Eye (tissue), 1 donor: ENCODE measurements around the gene AHI1.

Experiments used
- DNase-seq: peaks from one replicate; pipeline ENCODE4 v3.0.0-alpha.2; 2015

AHI1 gene

DNA sequence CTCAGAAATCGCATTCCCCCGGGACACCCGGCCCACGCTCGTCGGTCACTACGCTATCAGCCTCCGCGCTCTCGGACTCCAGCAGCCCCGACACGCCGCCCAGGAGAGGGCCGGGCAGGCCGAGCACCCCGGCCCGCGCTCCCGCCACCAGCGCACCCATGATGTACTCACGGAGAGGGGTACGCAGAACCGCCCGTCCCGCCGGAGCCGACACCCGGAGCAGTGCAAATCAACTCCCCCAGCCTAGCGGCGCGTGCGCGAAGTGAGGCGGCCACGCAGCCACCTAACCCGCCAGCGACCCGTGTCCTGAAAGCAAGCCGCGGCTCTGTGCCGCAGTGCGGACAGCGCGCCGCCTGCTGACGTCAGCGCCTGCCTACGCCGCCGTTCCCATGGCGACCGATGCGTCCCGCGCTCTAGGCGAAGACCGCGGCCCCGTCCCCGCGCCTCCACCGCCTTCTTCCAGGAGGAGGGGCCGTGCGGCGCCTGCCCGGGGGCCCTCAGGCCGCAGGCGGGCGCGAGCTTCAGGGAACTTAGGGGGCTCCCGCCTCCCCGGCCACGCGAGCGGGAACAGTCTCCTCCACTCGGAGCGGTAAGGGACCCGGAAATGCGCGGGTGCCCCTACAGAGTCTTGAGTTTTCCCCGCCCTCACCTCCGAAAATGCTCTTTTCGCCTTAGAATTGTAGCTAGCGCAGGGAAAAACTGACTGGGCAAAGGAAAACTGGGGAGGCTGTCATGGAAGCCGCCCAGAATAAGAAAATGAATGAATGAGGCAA lies at the start of gene AHI1:
Gene AHI1, minus strand, starts transcription at position 329 of the 773 bp plus-strand sequence. CDS start 5,503 bp downstream, outside the sequence.
- DNase-seq = peak; percentile 97

DNA sequence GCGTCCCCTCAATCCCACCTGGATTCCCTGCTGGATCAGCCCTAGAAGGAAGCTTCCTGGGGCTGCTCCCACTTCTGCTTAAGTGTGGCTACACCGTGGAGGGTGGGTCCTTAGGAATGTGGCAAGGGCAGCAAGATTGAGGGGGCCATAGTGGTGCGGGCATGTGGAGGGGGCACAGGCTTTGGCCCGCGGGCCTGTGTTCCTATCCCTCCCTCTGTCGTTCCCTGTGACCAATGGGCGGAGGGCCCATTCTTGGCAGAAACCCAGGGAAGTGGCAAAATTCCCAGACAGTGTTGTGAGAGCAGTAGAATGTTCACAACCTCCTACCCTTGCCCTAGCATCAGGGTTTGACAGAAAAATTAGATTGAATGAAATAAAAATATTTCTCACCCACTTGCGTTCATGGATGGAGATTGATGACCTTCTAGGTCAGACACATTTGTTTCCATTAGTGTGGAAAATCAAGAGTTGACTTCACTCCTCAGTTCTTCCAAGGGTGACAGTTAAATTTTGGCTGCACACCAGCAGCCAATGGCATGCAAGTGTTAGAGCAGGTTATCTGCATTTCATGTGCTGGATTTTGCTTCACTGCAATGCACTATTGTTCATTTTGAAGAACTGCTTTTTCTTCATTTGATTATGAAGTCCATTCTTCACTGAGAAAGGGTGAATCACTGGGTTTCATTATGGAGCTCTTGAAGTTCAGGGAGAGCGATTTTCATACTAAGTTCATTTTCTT lies 49.3 kb upstream of the AHI1 start:
- no peak for DNase-seq

DNA sequence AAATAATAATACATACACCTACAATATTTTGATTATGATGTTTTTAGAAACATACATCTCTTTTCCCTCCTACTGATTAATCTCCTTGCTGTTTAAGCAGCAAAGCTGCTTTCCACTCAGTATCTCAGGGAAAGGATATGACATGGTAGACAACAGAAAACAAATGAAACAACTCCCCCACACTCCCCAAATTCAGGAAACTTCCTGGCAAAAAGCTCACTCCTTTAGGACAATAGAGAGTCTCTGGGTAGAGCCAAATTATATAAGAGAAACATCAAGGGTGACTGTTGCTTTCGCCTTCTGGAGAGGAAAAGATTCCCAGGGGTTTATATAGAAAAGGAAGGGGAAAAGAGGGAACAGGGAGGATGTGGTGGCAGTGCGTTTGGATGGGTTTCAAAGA lies 48.7 kb upstream of the AHI1 start:
- no peak for DNase-seq

DNA sequence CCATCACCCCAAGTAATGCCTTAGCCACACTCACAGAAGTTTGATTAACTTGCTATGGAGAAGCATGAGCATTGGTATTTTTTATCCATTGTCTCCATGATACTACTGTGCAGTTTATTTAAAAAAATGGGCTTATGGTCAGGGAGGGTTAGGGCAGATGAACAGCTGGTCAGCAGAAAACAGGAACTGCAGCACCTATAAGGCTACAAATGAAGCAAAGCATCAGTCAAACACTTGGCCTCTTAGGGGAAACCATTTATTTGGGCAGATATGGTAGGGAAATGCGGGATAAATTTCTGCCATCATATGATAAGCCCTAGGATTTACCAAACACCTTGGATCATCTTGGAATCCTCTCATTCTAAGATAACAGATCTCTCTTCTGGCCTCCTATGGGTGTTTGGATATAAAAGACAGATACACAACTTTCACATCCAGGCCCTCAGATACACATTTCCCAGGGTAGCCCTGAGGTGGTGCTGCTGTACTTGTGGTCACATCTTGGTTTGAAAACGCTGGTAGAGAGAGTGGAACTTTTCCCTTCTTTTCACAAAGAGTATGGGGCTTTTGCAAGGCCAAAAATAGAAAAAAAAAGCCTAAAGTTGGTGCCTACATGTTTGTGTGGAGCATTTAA lies 42.8 kb upstream of the AHI1 start:
- no peak for DNase-seq

DNA sequence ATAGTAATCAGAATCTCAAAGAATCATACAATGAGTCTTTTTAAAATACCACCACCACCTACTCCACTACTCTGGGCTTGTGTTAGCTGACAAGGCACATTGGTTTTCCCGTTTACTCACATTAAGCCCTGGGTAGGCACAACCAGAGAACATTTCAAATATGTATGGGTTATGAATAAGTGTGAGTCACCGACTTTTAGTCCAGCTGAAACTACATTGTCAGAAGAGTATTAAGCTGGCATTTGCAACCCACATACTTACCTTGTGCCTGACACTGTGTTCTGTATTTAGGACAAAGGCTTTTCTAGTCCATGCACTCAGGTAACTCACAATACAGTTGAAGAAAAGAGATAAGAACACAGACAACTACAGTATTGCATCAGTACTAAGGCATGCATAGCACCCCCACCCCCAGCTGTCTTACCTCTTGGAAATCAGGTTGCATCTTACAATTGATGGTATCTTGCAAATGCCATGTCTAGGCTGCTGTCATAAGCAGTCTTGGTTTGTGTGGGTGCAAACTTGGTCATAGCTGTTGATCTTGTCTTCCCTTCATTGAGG lies 40.3 kb upstream of the AHI1 start:
- DNase-seq = no peak

DNA sequence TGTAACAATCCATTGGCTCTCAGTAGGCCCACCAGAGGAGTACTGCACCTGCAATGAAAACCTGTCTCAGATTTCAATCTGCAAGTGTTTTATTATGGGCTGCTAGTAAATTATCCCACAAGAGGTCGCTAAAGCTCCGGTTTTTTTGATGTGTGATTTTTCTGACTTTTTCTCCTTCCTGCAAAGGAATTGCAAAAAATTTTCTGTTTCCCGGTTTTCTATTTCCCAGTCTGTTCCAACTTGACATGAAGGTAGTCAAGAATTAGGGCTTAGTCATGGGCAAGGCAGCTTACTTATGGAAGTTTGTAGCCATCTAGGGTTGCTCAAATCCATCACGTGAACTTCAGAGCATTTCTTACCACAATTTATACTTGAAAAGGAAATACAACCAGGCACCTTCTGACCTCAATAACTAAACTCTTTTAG lies 38.5 kb upstream of the AHI1 start:
- DNase-seq = peak; percentile 84

DNA sequence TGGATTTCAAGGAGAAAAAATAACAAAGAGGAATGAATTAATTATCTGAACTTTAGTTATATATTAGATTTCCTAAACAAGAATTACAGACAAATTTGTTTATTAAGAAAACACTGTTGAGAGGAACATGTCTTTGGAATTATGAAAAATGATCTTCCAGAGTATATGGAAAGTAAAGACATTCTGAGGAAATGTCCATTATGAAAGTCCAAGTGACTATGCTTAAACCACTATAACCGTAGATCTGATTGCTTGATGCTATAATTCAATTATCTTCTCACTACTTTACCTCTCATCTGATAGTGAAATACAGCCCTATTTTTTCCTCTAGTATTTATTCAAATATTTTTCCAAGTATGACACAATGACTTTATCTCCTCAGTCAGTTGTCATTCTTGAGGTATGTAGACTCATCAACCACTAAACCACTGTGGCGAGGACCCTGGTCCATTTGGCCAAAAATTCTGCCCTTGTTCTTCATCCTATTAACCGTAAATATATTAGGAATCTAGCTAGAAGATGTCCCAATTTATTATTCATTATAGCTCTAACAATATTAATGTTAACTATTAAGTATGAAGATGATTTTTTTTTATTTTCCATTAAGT lies 37.3 kb upstream of the AHI1 start:
- DNase-seq = no peak

DNA sequence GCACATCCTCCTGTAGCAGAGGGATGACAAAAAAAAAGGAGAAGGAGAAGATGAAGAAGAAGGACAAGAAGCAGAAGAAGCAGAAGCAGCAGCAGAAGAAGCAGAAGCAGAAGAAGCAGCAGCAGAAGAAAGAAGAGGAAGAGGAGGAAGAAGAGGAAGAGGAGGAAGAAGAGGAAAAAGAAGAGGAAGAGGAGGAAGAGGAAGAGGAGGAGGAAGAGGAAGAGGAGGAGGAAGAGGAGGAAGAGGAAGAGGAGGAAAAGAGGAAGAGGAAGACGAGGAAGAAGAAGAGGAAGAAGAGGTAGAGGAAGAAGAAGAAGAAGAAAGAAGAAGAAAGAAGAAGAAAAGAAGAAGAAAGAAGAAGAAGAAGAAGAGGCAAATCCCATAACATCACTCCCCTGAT lies 35.0 kb upstream of the AHI1 start:
- DNase-seq = no peak

DNA sequence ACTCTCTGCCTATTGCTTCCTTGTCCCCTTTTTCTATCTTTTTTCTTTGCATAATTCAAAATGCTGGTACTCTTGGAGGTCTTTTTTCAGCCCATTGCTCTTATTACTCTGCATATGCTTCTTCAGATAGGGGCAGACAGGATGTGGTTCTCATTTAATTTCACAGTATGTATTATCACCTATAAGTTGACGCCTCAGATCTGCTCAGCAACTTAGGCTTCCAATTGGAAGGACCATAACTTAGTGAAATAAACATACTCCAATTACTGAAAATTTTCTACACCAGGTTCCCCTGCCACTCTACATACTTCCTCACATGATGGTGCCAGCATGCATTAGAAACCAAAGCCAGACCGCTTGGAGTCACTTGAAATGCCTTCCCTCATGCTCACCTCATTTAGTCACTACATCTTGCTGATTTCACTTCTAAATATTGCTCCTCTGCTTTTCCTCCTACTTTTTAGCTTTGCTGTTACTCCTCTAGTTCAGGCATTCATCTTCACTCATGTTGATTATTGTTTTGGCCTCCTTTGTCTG lies 34.5 kb upstream of the AHI1 start:
- DNase-seq = no peak

DNA sequence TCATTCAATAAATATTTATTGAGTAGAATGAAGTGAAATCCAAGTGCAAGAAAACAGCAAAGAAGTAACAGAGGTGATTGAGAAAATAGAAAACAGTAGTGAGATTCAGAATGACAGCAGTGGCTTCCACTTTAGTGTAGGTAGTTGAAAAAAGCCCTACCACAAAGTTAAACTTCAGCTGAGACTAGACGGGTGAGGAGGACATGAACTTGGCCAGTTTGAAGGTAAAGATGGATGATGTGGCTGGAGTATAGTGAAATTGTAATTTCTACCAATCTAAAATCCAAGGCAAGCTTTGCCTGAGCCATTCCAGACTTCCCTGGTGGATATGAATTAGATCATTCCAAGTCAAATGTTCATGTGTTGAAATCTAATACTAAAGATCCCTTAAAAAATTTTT lies 32.6 kb upstream of the AHI1 start:
- DNase-seq = no peak

DNA sequence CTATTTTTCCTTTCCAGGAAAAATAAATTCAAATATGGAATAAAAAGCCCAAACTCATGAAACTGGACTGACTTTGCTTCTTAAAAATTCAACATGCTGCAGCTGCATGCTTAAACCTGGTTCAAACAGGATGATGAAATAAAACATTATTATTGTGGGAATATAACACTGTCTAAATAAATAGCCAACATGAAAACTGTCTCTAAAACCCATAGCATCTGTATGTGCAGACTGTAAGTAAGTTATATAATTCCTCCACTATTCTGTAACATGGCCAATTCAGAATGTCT lies 30.4 kb upstream of the AHI1 start:
- no peak for DNase-seq

DNA sequence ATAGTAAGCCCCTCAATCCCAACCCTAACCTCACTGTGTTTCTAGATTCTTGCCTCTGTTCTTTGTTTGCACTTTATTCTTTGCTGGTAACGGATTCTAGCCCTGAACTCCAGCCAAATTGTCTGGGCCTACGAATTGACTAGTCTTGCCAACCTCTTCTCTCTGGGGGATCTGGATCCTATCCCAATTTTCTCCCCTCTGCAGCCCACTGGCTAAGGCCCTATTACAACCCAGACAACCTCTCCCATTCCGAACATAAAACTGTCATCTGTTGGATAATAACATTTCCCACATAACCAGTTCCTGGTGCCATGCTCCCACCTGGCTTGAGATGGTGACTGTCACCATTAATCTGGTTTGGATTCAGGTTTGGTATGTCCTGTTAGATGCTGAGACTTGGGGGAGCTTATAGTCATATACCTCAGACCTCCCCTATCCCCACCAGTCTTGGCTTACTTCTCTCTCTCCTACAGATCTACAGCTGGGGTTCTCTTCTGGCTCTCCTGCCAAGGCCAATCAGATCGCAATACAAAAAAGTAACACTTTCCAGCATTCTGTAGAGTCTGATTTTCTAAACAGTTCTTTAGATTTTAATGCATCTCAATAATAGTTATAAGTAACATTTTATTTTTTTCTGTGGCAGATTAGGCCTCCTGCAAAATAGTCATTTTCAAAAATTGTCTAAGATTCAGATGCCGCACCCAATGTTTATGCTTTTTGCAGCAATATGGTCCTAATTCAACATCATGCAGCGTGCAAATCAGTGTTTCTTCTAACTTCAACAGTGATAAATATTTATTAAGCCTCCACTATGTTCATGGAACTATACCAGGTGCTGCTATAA lies 29.8 kb upstream of the AHI1 start:
- no peak for DNase-seq

DNA sequence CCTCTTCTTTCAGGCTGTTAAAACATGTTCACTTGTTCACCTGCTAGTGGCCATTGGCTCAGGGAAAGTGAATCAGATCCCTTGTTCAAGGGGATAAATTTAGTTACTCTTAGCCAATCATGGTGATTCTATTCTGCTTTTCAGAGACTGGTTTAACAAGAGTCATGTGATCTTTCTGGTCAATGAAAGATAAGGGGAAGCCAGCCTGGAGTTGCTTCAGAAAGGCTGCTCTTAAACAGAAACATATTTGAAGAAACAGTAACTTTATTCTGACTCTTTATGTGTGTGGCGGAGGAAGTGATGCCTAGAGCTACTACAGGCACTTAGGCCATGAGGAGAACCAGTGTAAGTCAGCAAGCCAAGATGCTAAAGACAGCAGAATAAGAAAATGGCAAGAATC lies 28.1 kb upstream of the AHI1 start:
- DNase-seq = no peak

DNA sequence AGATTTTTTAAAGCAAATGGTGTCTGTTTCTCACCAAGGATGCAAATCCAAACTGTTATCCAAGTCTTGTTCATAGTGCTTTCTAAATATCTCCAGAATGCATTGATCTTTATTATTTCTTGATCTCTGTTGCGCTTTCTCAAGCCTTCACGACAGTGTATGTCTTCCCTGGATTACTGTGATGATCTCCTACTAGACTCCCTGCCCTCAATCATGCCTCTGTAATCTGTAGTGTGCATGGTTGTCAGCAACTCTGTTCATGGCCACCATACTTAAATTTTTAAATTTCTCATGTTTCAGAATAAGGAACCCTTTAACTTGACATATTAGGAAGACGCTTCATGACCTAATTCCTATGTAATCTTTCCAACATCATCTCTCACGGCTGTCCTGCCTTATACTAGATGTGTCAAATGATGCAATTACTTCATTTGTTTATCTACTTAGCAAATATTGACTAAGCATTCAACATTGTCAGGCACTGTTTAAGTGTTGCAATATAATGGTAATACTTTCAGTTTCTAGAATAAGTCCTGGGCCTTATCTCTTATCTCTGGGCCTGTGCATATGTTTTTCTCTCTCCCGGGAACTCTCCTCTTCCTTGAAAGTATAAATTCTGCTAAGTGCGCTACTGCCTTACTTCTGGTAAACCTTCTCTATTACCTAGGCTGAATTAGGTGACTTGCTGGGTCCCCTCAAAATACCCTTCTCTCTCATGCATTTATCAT lies 25.6 kb upstream of the AHI1 start:
- DNase-seq = no peak

DNA sequence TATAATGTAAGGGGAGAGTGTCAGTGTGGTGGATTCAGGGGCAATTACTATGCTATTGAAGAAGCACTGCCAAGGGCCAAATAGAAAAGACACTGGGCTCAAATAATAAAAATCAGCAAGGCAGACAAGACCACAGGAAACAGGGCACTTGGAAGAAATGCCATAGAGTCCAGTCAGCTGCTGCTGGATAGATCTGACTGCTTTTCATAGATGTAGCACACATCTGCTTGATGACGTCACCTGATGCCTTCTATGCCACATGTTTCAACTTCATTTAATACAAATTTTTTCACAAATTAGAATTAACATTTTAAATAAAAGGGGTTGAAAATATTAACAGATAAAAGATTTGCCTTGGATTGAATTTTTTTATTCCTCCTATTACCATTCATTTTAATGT lies 23.9 kb upstream of the AHI1 start:
- no peak for DNase-seq

DNA sequence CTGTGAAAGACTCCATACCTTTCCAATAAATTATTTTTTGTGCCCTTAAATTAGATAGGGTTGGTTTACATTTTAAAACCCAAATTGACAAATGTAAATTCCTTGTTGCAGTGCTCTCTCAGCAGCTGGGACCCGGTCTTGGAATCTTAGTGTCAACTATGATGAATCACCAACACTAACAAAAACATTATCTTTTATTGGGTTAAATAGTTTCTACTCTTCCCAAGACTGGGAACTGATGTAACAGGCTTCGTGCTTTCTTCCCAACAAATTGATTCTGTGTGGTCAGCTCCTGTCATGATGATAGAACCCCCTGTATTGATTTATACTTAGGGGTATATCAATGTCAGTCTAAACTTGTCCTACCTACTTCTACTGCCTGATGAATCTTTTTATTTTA lies 23.2 kb upstream of the AHI1 start:
- DNase-seq = no peak

DNA sequence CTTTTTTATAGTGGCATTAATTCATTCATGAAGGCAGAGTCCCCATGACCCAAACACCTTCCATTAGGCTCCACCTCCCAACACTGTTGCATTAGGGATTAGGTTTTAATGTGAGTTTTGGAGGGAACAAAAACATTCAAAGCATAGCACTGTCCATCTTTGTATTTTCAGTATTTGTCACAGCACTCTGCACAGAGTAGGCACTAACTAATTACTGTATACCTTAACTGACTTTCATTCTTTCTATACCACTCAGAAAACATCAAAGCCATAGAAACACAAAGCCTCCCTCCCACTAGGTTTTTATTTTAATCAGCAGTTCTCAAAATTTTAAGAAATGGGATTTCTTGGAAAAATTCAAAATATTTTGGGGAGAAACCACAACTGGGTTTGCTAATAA lies 21.8 kb upstream of the AHI1 start:
- DNase-seq = no peak

DNA sequence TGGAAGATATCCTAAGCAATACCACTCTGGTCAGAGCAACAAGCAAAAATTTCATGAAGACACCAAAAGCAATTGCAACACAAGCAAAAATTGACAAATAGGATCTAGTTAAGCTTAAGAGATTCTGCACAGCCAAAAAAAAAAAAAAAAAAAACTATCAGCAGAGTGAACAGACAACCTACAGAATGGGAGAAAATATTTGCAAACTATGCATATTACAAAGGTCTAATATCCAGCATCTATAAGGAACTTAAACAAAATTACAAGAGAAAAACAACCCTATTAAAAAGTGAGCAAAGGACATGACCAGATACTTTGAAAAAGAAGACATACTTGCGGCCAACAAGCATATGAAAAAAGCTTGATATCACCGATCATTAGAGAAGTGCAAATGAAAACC lies 20.0 kb upstream of the AHI1 start:
- no peak for DNase-seq

DNA sequence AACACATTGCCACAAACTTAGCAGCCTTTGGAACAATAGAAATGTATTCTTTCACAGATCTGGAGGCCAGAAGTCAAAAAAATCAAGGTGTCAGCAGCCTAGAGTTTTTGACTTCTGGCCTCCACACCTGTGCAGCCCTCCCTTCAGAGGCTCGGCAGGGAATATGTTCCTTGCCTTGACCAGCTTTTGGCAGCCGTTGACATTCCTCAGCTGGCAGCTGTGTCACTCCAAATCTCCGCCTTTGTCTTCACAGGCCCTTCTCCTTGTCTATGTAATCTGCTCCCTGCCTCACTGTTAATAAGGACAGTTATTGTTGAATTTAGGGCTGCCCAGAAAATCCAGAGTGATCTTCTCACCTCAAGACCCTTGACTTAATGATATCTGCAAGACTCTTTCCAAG lies 17.2 kb upstream of the AHI1 start:
- DNase-seq = no peak

DNA sequence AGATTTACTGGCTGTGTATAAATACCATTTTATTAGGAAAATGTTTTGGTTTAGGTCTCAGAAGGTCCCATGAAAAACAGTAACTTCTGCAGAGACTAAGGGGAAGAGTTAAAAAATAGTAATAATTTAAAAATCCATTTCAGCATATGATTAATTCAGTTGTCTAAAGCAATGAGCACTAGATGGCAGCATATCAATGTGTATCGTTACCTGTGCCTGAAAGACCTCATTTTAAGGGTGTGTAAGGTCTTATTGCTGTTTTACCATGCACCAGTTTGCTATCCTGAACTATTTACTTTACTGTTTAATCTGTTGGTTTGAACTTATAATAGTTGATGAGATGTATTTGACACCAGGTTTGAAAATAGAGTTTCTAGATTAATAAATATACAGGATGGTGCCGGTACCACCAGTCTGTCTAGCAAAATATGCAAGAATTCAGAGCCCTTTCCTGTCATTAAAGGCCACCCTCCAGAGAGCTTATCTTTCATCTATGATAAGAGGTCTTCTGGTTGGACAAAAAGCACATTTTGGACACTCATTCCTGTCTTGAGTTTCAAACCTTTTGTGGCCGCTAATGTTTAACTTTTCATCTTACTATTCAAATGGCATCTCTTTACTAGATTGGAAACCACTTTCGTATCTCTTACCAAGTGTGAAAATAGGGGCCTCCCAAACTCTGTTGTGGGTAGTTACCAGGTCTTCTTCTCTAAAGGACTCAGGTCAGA lies 8.9 kb upstream of the AHI1 start:
- DNase-seq = peak; percentile 67

DNA sequence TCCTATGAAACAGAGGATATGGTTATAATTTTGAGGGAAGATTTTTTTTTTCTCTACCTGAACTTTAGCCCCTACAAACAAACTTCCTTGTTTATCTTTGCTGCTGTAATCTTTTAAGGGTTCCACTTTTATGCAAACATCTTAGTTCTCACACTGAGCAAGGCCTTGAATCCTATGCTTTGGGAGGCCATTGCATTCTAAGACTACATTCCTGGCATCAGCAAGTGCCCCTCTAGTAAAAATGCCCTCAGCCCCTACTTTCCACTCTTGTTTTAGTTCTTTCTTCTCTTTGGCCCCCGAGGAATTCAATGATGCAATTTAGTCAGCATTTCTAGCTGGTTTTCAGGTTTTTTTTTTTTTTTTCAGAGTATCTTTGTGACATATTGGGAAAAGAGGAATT lies 8.1 kb upstream of the AHI1 start:
- DNase-seq = no peak
